ENCODE results near the gene IKZF2.

The IKZF2 gene

DNA sequence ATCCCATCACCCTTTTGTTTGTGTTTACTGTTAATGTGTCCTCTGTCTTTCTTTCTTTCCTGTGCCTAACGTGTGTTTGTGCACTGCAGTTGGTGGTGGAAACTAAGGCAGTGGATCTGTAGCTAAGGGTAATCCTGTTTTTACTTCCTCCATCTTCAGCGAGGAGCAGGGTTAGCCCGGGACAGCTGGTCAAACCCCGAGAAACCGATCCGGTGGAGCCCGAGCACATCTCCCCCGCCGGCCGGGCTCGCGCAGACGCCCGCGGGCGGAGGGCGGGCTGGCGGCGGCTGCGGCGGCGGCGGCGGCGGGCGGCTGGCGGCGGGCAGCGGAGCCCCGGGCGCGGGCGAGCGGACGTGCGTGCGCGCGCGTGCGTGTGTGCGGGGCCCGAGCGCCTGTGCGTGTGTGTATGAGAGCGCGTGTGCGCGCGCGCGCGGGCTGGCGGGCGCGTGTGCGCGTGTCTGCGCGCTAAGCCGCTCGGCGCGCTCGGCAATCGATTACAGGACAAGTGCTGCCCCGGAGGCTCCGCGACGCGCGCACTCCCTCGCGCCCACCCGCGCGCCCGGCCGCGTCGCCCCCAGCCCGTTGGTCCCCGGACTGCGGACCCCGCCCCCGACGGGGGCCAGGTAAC, at the start of gene IKZF2:
Gene IKZF2 (minus strand): TSS at position 176 of the 628 bp plus-strand sequence. CDS start 2,983 bp downstream, outside the sequence.
- peak; percentile 94 for DNase-seq

- DNase-seq: no peak
Measured at GRCh38 chr2:213199871-213200270, 48.5 kb upstream of the IKZF2 start.

DNA sequence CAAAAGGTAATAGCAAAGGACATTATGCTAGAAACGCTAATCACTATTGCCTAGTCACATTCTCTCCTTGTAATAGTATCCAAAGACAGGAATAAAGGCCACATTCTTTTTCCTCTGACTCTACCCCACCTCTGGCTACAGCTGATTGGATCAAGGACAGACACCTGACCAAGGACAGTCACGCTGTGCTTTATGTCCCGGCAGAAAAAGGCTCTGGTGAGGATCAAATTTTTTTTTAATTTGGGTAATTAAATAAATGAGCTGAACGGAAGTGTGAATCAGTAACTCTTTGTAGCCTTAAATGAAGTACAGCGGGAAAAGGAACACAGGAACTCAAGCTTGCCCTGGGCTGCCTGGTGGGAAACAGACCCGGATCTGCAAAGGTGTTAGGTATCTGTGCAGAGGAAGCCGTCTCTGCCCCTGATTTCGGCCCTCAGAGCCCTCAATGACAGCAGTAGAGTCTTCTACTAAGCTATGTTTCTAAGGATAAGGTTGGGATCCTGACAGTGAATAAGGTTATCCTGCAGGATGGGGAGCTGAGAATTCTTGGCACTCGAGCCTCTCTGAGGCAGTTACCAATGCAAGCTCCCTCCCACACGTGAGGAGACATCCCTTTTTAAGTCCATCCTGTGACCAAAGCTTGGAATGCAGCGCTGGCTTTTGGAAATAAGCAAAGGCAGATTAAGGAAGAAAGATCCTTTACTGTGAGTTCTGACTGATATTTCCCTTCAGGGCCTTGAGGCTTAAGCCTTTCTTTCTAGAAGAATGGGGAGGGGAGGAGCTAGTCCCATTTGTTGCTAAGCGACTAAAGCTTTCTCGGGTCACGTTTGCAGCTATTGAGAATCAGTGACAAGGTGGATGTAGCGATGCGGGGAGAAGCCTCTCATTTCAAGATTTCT, 37.8 kb upstream of the IKZF2 start:
- no peak for DNase-seq

DNA sequence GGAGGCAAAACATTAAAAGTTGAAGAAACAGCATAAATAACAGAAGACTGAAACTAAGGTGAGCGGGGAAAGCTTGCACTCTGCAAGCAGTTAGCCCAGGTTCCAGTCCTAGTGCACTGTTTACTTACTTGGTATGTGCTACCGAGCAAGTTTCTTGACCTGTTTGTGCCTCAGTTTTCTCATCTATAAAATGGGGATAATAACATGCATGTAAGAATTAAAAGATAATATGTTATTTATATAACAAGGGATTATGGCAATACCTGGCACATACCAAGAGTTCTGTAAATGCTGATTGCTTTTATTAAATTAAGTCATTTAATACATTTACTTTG, 37.1 kb upstream of the IKZF2 start:
- no peak for DNase-seq

DNA sequence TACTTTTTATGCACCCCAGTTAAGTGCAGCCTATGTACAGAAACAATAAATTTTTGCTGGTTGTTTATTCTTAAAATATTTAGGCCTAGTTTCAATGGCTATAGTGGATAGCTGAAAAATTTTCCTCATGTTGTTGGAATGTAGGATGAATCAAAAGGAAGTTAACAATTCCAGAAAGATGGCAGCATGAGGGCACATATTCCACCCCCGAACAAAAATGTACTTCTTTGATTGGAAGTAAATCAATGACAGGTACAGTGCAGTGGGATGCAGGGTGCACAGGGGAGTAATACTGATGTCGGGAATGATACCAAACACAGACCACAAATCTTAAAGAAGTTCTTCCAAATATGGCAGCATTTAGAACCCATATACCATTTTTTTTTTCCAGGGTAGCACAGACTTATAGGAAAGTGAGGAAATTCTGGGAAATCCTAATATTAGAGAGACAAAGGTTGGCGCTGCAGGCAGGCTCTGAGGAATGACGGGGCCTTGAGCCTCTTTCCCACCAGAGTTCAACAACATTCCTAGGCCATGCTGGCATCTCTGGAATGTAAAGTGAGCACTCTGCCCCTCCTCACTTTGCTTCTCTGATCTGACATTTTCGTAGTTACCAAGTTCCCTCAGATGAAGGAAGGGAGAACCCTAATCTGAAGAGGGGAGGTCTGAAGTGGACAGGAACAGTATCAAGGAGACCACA, 36.6 kb upstream of the IKZF2 start:
- no peak for DNase-seq

GRCh38 chr2:213187386-213187785, 36.0 kb upstream of the IKZF2 start:
- no peak for DNase-seq

GRCh38 chr2:213185147-213185822, 33.9 kb upstream of the IKZF2 start:
- DNase-seq: no peak

GRCh38 chr2:213181712-213182111, 30.3 kb upstream of the IKZF2 start:
- DNase-seq: no peak

DNA sequence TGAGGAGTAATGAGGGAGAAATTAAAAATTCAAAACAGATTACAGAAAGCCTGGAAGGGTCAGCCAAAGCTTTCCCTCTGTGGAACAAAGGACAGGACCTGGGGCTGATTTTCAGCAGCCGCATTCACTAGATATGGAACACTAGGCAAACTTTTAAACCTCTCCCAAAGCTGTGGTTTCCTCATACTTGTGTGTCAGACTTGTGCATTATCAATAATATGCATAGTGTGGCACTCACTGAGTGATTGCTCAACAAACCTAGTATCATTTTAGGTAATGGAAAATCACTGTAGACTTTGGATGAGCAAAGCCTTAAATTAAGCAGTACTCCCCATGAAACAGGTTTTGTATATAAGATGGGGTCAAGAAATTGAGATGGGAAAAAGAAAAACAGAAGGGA, 26.3 kb upstream of the IKZF2 start:
- no peak for DNase-seq

DNA sequence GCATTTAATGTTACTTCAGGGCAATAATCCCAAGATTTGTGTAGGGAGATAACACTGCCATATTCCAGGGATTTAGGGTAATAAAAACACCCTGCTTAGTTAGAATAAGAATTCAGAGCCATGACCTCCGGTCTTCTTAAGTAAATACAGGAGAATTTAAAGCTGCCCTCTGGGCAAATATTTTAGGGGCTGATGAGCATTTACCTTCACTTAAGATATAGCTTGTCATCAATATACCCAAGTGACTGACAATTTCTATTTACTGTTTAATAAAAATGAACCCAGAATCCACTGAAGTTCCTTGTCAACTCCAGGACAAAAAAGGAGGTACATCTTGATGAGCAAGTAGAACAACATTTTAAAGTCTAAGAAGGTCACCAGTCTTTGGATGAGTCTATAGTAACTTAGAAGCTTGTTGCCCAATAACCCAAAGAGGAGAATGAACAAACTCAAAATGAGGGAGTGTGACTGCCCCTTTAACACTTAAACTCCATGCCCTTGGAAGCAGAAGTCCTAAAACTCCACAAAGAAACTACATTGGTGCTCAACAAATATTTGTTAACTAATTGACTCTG, 24.3 kb upstream of the IKZF2 start:
- no peak for DNase-seq

GRCh38 chr2:213172641-213173040, 21.2 kb upstream of the IKZF2 start:
- DNase-seq: no peak

DNA sequence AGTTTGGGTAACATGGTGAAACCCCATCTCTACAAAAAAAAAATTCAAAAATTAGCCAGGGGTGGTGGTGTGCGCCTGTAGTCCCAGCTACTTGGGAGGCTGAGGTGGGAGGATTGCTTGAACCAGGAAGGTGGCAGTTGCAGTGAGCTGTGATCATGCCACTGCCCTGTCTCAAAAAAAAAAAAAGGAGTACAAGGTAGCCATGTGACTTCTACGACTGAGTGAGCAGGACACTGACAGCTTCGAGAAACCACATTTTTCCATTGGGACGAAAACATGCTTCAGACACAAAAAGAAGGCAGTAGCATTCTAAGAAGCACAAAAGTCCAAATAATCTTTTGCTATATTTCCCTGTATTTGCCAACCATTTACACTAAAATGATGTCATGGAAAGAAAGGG, 19.7 kb upstream of the IKZF2 start:
- DNase-seq: no peak

GRCh38 chr2:213167271-213167930, 16.0 kb upstream of the IKZF2 start:
- no peak for DNase-seq

DNA sequence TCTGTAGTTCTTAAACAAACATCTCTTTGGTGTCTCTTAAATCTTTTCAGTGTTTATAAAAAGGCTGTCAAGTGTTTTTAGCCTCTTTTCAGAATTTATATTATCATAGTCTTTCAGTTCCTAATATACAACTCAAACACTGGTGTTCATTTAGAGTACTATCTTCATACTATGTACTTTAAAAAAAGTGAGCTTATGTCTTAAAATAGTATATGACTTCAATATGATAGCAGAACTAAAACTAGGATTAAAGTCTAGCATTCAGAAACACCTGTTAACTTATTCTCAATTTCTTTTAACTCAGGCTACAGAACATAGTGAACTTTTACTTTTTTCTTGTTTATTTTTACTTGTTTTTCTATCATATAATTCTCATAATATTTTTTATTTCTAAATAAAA, 14.7 kb upstream of the IKZF2 start:
- DNase-seq: no peak

DNA sequence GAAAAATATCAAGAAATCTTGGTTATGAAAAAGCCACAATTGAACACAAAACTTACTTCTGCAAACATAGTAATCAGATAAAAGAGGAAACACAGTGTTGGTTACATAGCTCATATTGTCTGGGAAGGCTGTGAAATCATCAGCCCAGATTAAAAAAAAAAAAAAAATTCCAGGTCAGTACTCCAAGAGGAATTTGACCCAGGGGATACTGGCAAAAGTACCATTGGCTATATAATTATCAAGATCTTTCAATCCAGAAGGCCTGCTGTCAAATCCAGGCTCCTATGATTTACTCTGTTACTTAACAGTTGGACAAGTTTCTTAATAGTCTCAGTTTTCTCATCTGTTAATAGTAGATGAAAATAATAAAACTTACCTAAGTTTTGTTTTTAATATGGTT, 12.9 kb upstream of the IKZF2 start:
- DNase-seq: no peak

DNA sequence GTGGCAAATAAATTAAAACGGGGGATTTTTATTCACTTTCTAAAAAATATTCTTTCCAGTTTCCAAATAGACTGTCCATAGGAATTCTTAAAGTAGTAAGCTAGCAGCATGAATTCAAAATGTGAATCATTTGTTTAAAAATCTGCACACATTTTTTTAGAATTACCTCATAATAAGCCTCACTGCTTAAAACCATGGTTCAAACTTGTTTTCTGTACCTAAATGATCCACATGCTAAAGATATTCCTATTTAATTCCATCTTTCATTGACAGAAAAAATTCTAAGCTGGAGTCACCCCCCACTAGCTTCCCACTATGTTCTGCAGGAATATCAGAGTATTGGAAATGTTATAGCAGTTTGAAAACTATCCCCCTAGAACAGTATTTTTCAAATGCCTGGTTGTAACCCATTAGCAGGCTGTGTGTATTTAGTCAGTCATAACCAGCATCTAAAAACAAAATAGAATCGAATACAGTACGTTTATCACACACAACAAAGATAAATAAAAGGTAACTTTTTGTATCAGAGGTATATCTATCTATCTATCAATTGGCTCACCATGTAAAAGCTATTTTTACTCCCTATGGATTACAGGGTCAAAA, 11.2 kb upstream of the IKZF2 start:
- no peak for DNase-seq

DNA sequence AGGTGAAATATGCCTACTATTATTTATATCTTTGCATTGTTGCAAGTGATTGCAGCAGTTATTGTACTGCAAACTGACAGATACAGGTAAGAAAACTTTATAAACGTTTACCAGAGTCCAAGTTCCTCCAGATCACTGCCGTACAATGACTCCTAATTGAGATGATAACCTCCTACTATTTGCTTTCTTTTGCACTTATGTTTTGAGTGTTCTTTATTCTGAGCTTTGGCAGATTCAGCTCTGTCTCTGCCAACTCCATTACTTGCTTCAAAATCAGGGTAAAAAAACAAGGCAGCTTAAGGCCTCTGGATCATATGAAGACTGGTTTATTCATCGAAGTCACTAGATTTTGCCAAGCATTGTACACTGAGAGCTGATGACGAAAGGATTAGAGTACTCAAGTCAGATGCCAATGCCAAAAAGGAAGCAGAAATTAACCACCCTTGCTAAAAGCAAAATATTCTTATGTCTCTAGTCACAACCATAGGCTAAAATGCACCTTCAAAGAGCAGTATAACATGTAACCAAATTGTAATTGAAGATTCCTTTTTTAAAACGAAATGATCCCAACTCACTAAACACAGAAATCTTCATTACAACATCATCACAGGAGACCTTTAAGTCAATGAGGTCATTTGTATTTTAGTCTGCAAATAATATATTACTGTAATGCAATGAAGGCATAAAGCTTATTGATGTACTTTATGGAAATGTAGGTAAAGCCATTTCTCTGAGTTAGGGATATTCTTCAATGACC, 10.5 kb upstream of the IKZF2 start:
- no peak for DNase-seq

- no peak for DNase-seq
Measured at GRCh38 chr2:213159768-213160167, 8.4 kb upstream of the IKZF2 start.

DNA sequence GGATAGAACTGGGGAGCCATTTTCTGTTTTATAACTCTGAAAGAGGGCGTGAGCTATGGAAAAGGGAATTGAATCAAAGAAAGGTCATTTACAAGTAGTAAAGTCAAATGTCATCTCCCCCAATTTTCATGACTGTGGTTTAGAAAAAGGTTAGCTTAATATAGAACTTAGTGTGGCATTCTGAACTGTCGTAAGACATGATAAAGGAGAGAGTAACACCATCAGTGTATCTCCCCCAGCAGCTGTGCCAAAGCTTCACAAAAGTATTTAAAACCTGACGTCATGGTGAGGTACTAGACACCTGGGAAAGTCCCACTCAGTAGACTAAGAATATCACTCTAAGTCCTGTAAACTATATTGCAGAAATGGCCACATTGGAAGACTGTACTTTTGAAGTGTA, 5.8 kb upstream of the IKZF2 start:
- DNase-seq: no peak

- no peak for DNase-seq
Measured at GRCh38 chr2:213156717-213157116, 5.3 kb upstream of the IKZF2 start.

DNA sequence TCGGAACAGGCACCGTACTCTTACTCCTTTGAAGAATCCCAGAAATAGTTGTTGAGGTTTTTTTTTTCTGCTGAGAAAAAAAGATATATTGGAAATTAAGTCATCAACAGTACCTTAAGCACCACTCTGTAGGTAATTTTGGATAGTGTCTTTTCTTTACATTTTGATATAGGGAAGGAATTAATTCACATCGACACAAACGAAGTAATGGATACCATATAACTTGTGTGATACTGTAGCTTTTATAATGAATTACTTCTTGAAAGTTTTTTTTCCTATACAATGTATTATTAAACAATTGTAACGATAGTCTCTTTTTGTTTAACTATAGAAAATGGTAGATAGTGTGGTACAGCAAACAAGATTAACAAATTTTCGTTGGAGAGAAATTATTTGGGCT, 1.5 kb upstream of the IKZF2 start:
- no peak for DNase-seq

All from midbrain (tissue), 1 donor.